K562 (cell line): ENCODE results near the gene LGI4. TPM values are rescaled to one million over a fixed set of nuclear protein-coding genes. Genes with fewer than 3 reads are reported as not detected.
A peak's percentile ranks its signal among the peaks of the same experiment; 100 is the strongest.

Experiments used
- ATAC-seq: fragments of 200-7000 bp; cut with Tn5 transposase; 3 replicates; pipeline ENCODE4 v1.9.1; 2020; ENCODE audit warnings: moderate library complexity
- BruUV-seq: library from RNA; stranded (reverse); fragments of 400-500 nt; replicated peaks from 2 replicates; lab custom pipeline; 2021; lab: Mats Ljungman, UMichigan
- CTCF ChIA-PET: fragments of 300-600 bp; formaldehyde crosslinking; extraction: SDS; loops from one replicate; lab custom pipeline; 2021; ENCODE audit warnings: low intra/inter-chr PET ratio; lab: Yijun Ruan, JAX
- POLR2A ChIA-PET: fragments of 300-600, 350-650 bp; sonication (Branson Sonifier 250); formaldehyde crosslinking; extraction: SDS; loops from one replicate; lab custom pipeline; 2021; ENCODE audit warnings: antibody characterized with exemption, inconsistent platforms; lab: Yijun Ruan, JAX
- DNase-seq, 4 experiments: peaks; one replicate each; pipeline versions ENCODE4 v3.0.0 to v3.0.0-alpha.2; 2011 to 2018; ENCODE audit warnings: low spot score in 3 of 4, mixed read lengths in 3 of 4; ENCODE audit errors: extremely low read depth in 1 of 4
- FAIRE-seq: peaks from 2 replicates; lab custom pipeline; 2011; peaks lifted over from hg19 to GRCh38; lab: Jason Lieb, UNC
- H2AFZ ChIP-seq: 2 replicates; pipeline ENCODE4 v1.6.0; 2011; ENCODE audit warnings: low read depth, low read length, control low read depth, inconsistent platforms
- H3K27ac ChIP-seq: fragments of 200-600 bp; 3 replicates; pipeline ENCODE4 v1.8.0; 2011; ENCODE audit warnings: low read depth, mild to moderate bottlenecking, control low read depth, inconsistent platforms, low read length, moderate library complexity, mixed read lengths; ENCODE audit errors: extremely low read depth
- H3K27me3 ChIP-seq, 2 experiments: fragments of 300-600 bp in 1 of 2; 2 replicates in 1 of 2; 3 replicates in 1 of 2; pipeline versions ENCODE4 v1.6.0 to v1.8.0; 2011; ENCODE audit warnings: inconsistent platforms in 2 of 2, low read length in 2 of 2, mild to moderate bottlenecking in 1 of 2, mixed read lengths in 1 of 2, moderate library complexity in 1 of 2; ENCODE audit not compliant: control insufficient read depth in 2 of 2, insufficient read depth in 2 of 2
- H3K36me3 ChIP-seq: fragments of 300-600 bp; 3 replicates; pipeline ENCODE4 v1.8.0; 2011; ENCODE audit warnings: mild to moderate bottlenecking, low read length, inconsistent platforms; ENCODE audit not compliant: control insufficient read depth, insufficient read depth
- H3K4me1 ChIP-seq, 2 experiments: fragments of 200-600 bp in 1 of 2; replicated peaks in 1 of 2; 2 replicates in 1 of 2; 3 replicates in 1 of 2; pipeline versions ENCODE4 v1.5.1 to v1.8.0; 2011; ENCODE audit warnings: inconsistent platforms in 2 of 2, low read length in 2 of 2, mild to moderate bottlenecking in 1 of 2, mixed read lengths in 1 of 2, moderate library complexity in 1 of 2; ENCODE audit not compliant: control insufficient read depth in 2 of 2, insufficient read depth in 2 of 2
- H3K4me2 ChIP-seq: 2 replicates; pipeline ENCODE4 v1.6.1; 2011; ENCODE audit warnings: low read length, control low read depth, inconsistent platforms, mixed read lengths; ENCODE audit not compliant: insufficient read depth
- H3K4me3 ChIP-seq: fragments of 200-600 bp; sonication (generic), shearing (Covaris generic); 2 replicates; pipeline ENCODE4 v1.5.1; 2016; ENCODE audit warnings: control low read depth, inconsistent platforms
- H3K79me2 ChIP-seq: fragments of 200-600 bp; 3 replicates; pipeline ENCODE4 v1.8.0; 2011; ENCODE audit warnings: low read length, inconsistent platforms; ENCODE audit not compliant: control insufficient read depth, insufficient read depth
- H3K9ac ChIP-seq, 2 experiments: 2 replicates each; pipeline versions ENCODE4 v1.6.0 to v1.6.1; 2011; ENCODE audit warnings: low read depth in 2 of 2, low read length in 2 of 2, control low read depth in 1 of 2, inconsistent platforms in 1 of 2, mild to moderate bottlenecking in 1 of 2, mixed read lengths in 1 of 2; ENCODE audit not compliant: insufficient read depth in 1 of 2
- H3K9me1 ChIP-seq: one replicate; pipeline ENCODE4 v1.6.0; 2011; ENCODE audit warnings: inconsistent platforms, mild to moderate bottlenecking, low read length, moderate library complexity; ENCODE audit not compliant: control insufficient read depth, insufficient read depth
- H3K9me3 ChIP-seq: replicated peaks from 2 replicates; pipeline ENCODE4 v1.5.1; 2011; ENCODE audit warnings: low read depth, low read length, inconsistent platforms; ENCODE audit not compliant: control insufficient read depth, insufficient read depth
- H4K20me1 ChIP-seq: replicated peaks from 2 replicates; pipeline ENCODE4 v1.6.1; 2011; ENCODE audit warnings: low read length, inconsistent platforms, mixed read lengths; ENCODE audit not compliant: control insufficient read depth, insufficient read depth
- FOXM1 ChIP-seq, 2 experiments: fragments of 450-650 bp in 1 of 2; sonication (generic) in 1 of 2; formaldehyde crosslinking in 1 of 2; IDR thresholded peaks; 2 replicates each; pipeline versions ENCODE4 v1.6.1 to v1.9.0; 2017 to 2022; ENCODE audit warnings: low read depth in 2 of 2, mild to moderate bottlenecking in 2 of 2, missing genetic modification reagents in 1 of 2, moderate library complexity in 1 of 2
- HDAC8 ChIP-seq: fragments of 450-650 bp; IDR thresholded peaks from 2 replicates; pipeline ENCODE4 v1.6.1; 2016; ENCODE audit warnings: mild to moderate bottlenecking, missing genetic modification characterization, moderate library complexity, missing compliant biosample characterization
- HNRNPLL ChIP-seq: fragments of 200-400 bp; formaldehyde crosslinking; IDR thresholded peaks from 2 replicates; pipeline ENCODE4 v1.6.1; 2017; ENCODE audit warnings: low read length, low read depth, mild to moderate bottlenecking; ENCODE audit not compliant: poor library complexity, severe bottlenecking
- PTBP1 ChIP-seq: fragments of 200-400 bp; formaldehyde crosslinking; IDR thresholded peaks from 2 replicates; pipeline ENCODE4 v1.6.1; 2017; ENCODE audit warnings: low read depth, low read length
- SLC30A9 ChIP-seq: fragments of 250-450 bp; sonication (Bioruptor Pico); IDR thresholded peaks from 2 replicates; pipeline ENCODE4 v1.8.0; 2022; ENCODE audit warnings: mild to moderate bottlenecking, moderate library complexity
- TRIM24 ChIP-seq, 2 experiments: fragments of 450-650 bp; IDR thresholded peaks; 2 replicates each; pipeline ENCODE4 v1.6.1; 2016
- ZFPM2 ChIP-seq: fragments of 250-450 bp; sonication (Bioruptor Pico); IDR thresholded peaks from 2 replicates; pipeline ENCODE4 v1.5.1; 2022; ENCODE audit warnings: mild to moderate bottlenecking
- ZNF263 ChIP-seq: sonication (generic); formaldehyde crosslinking; IDR thresholded peaks from 2 replicates; pipeline ENCODE4 v1.8.0; 2022; ENCODE audit warnings: mild to moderate bottlenecking, missing genetic modification reagents, borderline replicate concordance
- ZNF445 ChIP-seq: fragments of 250-450 bp; sonication (Bioruptor Pico); IDR thresholded peaks from 2 replicates; pipeline ENCODE4 v1.4.0; 2020; ENCODE audit warnings: low read depth, mild to moderate bottlenecking, moderate library complexity
- ZNF699 ChIP-seq: fragments of 250-450 bp; sonication (Bioruptor Pico); IDR thresholded peaks from 2 replicates; pipeline ENCODE4 v1.8.0; 2021; ENCODE audit warnings: mild to moderate bottlenecking, moderate library complexity; ENCODE audit not compliant: insufficient replicate concordance
- WGBS: fragments of 100-300 bp; shearing (Covaris generic); methylation state at CpG from one replicate; pipeline ENCODE4 v1.1.6; 2016; ENCODE audit warnings: low coverage, mixed read lengths; ENCODE audit not compliant: insufficient coverage; ENCODE audit errors: missing lambda C conversion rate; 5-methylcytosine and 5-hydroxymethylcytosine counted together
- in situ Hi-C: fragments of 300-500 bp; cut with MboI; formaldehyde crosslinking; loops from 4 replicates; pipeline ENCODE4 v1.15.0; 2018; ENCODE audit warnings: inconsistent platforms, mixed read lengths
- intact Hi-C: fragments of 100-400 bp; cut with micrococcal nuclease; formaldehyde crosslinking; loops from 2 replicates; pipeline ENCODE4 v1.14.2; 2022
- polyA plus RNA-seq, 8 experiments: library from polyadenylated mRNA; depleted of rRNA in 4 of 8; stranded (reverse) in 5 of 8; unstranded in 3 of 8; fragments of >200 nt; fragmentation: Nextera tagmentation in 2 of 8; fragmentation: Illumina TruSeq in 1 of 8; extraction: Ambion mirVana in 2 of 8; extraction: Trizol in 1 of 8; gene quantifications; 2 replicates each; pipeline versions ENCODE4 v1.2.1 to v1.2.3, GENCODE V29; 2011 to 2014; ENCODE audit warnings: inconsistent platforms in 1 of 8, missing spikeins in 1 of 8
- total RNA-seq, 7 experiments: library from RNA; depleted of rRNA in 6 of 7; stranded (reverse); fragments of >200 nt in 6 of 7; fragmentation: Illumina TruSeq in 2 of 7; extraction: Trizol in 2 of 7; gene quantifications; 2 replicates each; pipeline versions ENCODE4 v1.2.1 to v1.2.3, GENCODE V29; 2011 to 2021; ENCODE audit warnings: low replicate concordance in 1 of 7
- TF ChIP-seq, protein P1 (sequence below), 2 experiments: IDR thresholded peaks; 2 replicates each; pipeline ENCODE4 v1.6.1; 2011; ENCODE audit warnings: borderline replicate concordance in 1 of 2, control low read depth in 1 of 2, low read depth in 1 of 2, low read length in 1 of 2, mild to moderate bottlenecking in 1 of 2, mixed read lengths in 1 of 2, moderate library complexity in 1 of 2; ENCODE audit not compliant: insufficient read depth in 1 of 2, insufficient read length in 1 of 2, poor library complexity in 1 of 2, severe bottlenecking in 1 of 2; ENCODE audit errors: extremely low read depth in 1 of 2
- TF ChIP-seq, protein P2 (sequence below): sonication (generic); formaldehyde crosslinking; IDR thresholded peaks from 2 replicates; pipeline ENCODE4 v1.8.1; 2023; ENCODE audit warnings: mild to moderate bottlenecking, missing genetic modification reagents
- TF ChIP-seq, protein P3 (sequence below): fragments of 450-650 bp; IDR thresholded peaks from 2 replicates; pipeline ENCODE4 v1.6.1; 2016; ENCODE audit warnings: mild to moderate bottlenecking

The LGI4 gene
- total and polyA plus RNA-seq, 9 of the 15 experiments (the other 6 are each of a cell fraction or from before 2014, with no cell fraction given), result 0.14 to 0.30 (median 0.24) TPM; not detected in 4

DNA sequence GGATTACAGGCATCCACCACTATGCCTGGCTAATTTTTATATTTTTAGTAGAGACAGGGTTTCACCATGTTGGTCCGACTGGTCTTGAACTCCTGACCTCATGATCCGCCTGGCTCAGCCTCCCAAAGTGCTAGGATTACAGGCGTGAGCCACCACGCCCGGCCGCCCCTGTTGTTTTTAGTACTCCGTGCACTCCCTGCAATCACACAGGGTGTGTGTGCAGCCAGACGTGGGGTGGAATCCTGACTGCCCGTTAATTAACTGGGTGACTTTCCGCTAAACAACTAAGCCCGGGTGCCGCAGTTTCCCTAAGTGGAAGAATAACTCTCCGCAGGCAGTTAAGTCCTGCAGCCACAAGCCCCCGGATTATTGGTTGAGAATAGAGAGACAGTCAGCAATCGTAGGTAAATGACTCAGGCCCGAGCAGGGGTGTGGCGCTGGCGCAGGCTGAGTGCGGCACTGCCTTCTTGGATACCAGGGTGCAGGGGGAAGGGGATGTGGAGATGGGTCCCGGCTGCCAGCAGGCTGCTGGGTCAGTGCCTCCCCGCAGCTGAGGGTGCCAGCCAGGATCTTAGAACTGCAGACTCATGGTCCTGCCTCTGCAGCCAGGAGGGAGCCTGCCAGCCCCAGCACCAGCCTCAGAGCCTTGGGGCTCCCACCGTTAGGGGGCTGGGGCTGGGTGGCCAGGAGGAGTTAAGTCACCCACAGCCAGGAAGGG, 25.3 kb downstream of the LGI4 start:
- TF ChIP-seq, protein P1, sequence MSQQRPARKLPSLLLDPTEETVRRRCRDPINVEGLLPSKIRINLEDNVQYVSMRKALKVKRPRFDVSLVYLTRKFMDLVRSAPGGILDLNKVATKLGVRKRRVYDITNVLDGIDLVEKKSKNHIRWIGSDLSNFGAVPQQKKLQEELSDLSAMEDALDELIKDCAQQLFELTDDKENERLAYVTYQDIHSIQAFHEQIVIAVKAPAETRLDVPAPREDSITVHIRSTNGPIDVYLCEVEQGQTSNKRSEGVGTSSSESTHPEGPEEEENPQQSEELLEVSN (IDR thresholded peaks at IDR 0.05; ENCODE audit: borderline replicate concordance in 1 of 2, extremely low read depth in 1 of 2, insufficient read depth in 1 of 2, insufficient read length in 1 of 2, low read depth in 1 of 2, low read length in 1 of 2, poor library complexity in 1 of 2, severe bottlenecking in 1 of 2), result no peak
- TF ChIP-seq HDAC8 (tag) (no peak), ZNF445 (no peak), PTBP1 (no peak), FOXM1 (IDR thresholded peaks at IDR 0.05; ENCODE audit: low read depth) (no peak), FOXM1 (CRISPR knock-in tag; IDR thresholded peaks at IDR 0.05; ENCODE audit: low read depth) (no peak), TRIM24 (IDR thresholded peaks at IDR 0.05) (no peak), ZNF263 (CRISPR knock-in tag) (no peak), HNRNPLL (no peak), ZNF699 (CRISPR knock-in tag) (no peak), SLC30A9 (no peak), ZFPM2 (CRISPR knock-in tag) (no peak)
- TF ChIP-seq, protein P2, sequence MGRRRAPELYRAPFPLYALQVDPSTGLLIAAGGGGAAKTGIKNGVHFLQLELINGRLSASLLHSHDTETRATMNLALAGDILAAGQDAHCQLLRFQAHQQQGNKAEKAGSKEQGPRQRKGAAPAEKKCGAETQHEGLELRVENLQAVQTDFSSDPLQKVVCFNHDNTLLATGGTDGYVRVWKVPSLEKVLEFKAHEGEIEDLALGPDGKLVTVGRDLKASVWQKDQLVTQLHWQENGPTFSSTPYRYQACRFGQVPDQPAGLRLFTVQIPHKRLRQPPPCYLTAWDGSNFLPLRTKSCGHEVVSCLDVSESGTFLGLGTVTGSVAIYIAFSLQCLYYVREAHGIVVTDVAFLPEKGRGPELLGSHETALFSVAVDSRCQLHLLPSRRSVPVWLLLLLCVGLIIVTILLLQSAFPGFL (CRISPR knock-in tag), result no peak
- TF ChIP-seq, protein P3, sequence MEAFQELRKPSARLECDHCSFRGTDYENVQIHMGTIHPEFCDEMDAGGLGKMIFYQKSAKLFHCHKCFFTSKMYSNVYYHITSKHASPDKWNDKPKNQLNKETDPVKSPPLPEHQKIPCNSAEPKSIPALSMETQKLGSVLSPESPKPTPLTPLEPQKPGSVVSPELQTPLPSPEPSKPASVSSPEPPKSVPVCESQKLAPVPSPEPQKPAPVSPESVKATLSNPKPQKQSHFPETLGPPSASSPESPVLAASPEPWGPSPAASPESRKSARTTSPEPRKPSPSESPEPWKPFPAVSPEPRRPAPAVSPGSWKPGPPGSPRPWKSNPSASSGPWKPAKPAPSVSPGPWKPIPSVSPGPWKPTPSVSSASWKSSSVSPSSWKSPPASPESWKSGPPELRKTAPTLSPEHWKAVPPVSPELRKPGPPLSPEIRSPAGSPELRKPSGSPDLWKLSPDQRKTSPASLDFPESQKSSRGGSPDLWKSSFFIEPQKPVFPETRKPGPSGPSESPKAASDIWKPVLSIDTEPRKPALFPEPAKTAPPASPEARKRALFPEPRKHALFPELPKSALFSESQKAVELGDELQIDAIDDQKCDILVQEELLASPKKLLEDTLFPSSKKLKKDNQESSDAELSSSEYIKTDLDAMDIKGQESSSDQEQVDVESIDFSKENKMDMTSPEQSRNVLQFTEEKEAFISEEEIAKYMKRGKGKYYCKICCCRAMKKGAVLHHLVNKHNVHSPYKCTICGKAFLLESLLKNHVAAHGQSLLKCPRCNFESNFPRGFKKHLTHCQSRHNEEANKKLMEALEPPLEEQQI, result no peak
- FAIRE-seq (no peak), ATAC-seq (no peak), DNase-seq (no peak)
- 62% methylated on average over 18 of the region's 22 CpGs for WGBS
- Histone ChIP-seq H3K4me1 (peaks cover 22 to 40% of the 10 kb centered on the region in 2 experiments), H2AFZ (peak overlapping the region; percentile 53; the same call in 1 of the 2 replicates), H3K36me3 (no peaks in the 10 kb centered on the region), H3K9me1 (no peaks in the 10 kb centered on the region), H3K4me2 (no peak overlapping the region), H3K9me3 (peaks cover 7% of the 10 kb centered on the region), H3K79me2 (no peaks in the 10 kb centered on the region), H3K4me3 (no peak overlapping the region), H4K20me1 (no peaks in the 10 kb centered on the region), H3K27ac (no peak overlapping the region), H3K27me3 (no peaks in the 10 kb centered on the region), H3K9ac (0 out of 4 replicates have a peak overlapping the region, but pooled peaks of 1 of the 2 experiments have one; percentile 28)
- in situ Hi-C loops, result no loop called here
- intact Hi-C loops, result no loop called here
- BruUV-seq, result no TSS peak
- CTCF ChIA-PET, result no interaction called here
- POLR2A ChIA-PET, result no interaction called here
